SK-N-SH (cell line): ENCODE results near the gene MRPL10. TPM values are rescaled to one million over a fixed set of nuclear protein-coding genes. Genes with fewer than 3 reads are reported as not detected.
A peak's percentile ranks its signal among the peaks of the same experiment; 100 is the strongest.

ENCODE experiments used
- CTCF ChIA-PET: fragments of 300-600, 350-600 bp; formaldehyde crosslinking; extraction: SDS; loops from one replicate; lab custom pipeline; 2021; lab: Yijun Ruan, JAX
- POLR2A ChIA-PET: fragments of 350-600 bp; sonication (Branson Sonifier 250); formaldehyde crosslinking; extraction: SDS; loops from one replicate; lab custom pipeline; 2020; ENCODE audit warnings: antibody characterized with exemption, inconsistent platforms; lab: Yijun Ruan, JAX
- DNase-seq: peaks from one replicate; pipeline ENCODE4 v3.0.0; 2012
- H2AFZ ChIP-seq: fragments of 200-600 bp; sonication (generic); 2 replicates; pipeline ENCODE4 v1.8.1; 2016; ENCODE audit warnings: antibody characterized with exemption, mild to moderate bottlenecking, low read depth
- H3F3A ChIP-seq: fragments of 200-600 bp; sonication (generic); replicated peaks from 2 replicates; pipeline ENCODE3; 2016; ENCODE audit warnings: antibody characterized with exemption, mild to moderate bottlenecking; ENCODE audit not compliant: insufficient read depth
- H3K27ac ChIP-seq, 2 experiments: fragments of 200-500 bp in 1 of 2; fragments of 200-600 bp in 1 of 2; sonication (Bioruptor generic) in 1 of 2; sonication (generic), shearing (Covaris generic) in 1 of 2; 2 replicates each; pipeline versions ENCODE4 v1.5.1 to v1.6.1; 2014 to 2016; ENCODE audit warnings: low read depth in 2 of 2, inconsistent platforms in 1 of 2, low read length in 1 of 2, mild to moderate bottlenecking in 1 of 2, mixed read lengths in 1 of 2
- H3K27me3 ChIP-seq: fragments of 200-600 bp; sonication (generic), shearing (Covaris generic); 2 replicates; pipeline ENCODE4 v1.6.1; 2016; ENCODE audit warnings: mixed run types; ENCODE audit not compliant: insufficient read depth
- H3K36me3 ChIP-seq, 2 experiments: fragments of 200-500 bp in 1 of 2; fragments of 200-600 bp in 1 of 2; sonication (Bioruptor generic) in 1 of 2; sonication (generic) in 1 of 2; replicated peaks in 1 of 2; 2 replicates each; pipeline versions ENCODE3 to v1.5.1; 2014 to 2016; ENCODE audit warnings: low read length in 1 of 2, mild to moderate bottlenecking in 1 of 2; ENCODE audit not compliant: insufficient read depth in 2 of 2, control insufficient read depth in 1 of 2
- H3K4me1 ChIP-seq, 2 experiments: fragments of 200-500 bp in 1 of 2; fragments of 200-600 bp in 1 of 2; sonication (Bioruptor generic) in 1 of 2; sonication (generic), shearing (Covaris generic) in 1 of 2; 2 replicates each; pipeline versions ENCODE4 v1.5.1 to v1.6.1; 2014 to 2016; ENCODE audit warnings: low read depth in 1 of 2, low read length in 1 of 2, mixed run types in 1 of 2; ENCODE audit not compliant: insufficient read depth in 2 of 2, control insufficient read depth in 1 of 2
- H3K4me2 ChIP-seq: fragments of 200-600 bp; sonication (generic), shearing (Covaris generic); 2 replicates; pipeline ENCODE4 v1.6.1; 2017; ENCODE audit warnings: mixed run types
- H3K4me3 ChIP-seq, 2 experiments: fragments of 200-500 bp in 1 of 2; fragments of 200-600 bp in 1 of 2; sonication (Bioruptor generic) in 1 of 2; sonication (generic), shearing (Covaris generic) in 1 of 2; 2 replicates each; pipeline versions ENCODE4 v1.5.1 to v1.8.1; 2014 to 2016; ENCODE audit warnings: low read depth in 2 of 2, inconsistent platforms in 1 of 2, low read length in 1 of 2, mild to moderate bottlenecking in 1 of 2, mixed read lengths in 1 of 2, moderate library complexity in 1 of 2
- H3K79me2 ChIP-seq: fragments of 200-600 bp; sonication (generic); 2 replicates; pipeline ENCODE4 v1.8.1; 2017; ENCODE audit warnings: mild to moderate bottlenecking; ENCODE audit not compliant: insufficient read depth
- H3K9ac ChIP-seq: fragments of 200-600 bp; sonication (generic); 2 replicates; pipeline ENCODE4 v1.6.1; 2017; ENCODE audit warnings: mixed run types
- H3K9me2 ChIP-seq: fragments of 200-600 bp; sonication (generic); 2 replicates; pipeline ENCODE4 v1.6.1; 2017; ENCODE audit warnings: mixed run types
- H3K9me3 ChIP-seq: fragments of 200-600 bp; sonication (generic); 2 replicates; pipeline ENCODE4 v1.6.1; 2017; ENCODE audit warnings: mixed run types, mild to moderate bottlenecking, moderate library complexity
- H4K20me1 ChIP-seq: fragments of 200-600 bp; sonication (generic); 2 replicates; pipeline ENCODE4 v1.6.1; 2017; ENCODE audit warnings: mild to moderate bottlenecking, mixed run types; ENCODE audit not compliant: insufficient read depth
- CHD2 ChIP-seq: fragments of 150-350 bp; IDR thresholded peaks from 2 replicates; pipeline ENCODE4 v1.6.1; 2018; ENCODE audit warnings: low read length; ENCODE audit not compliant: partially characterized antibody
- CTCF ChIP-seq: fragments of 200-600 bp; sonication (generic); IDR thresholded peaks from 2 replicates; pipeline ENCODE4 v1.6.1; 2017; ENCODE audit warnings: antibody characterized with exemption, mild to moderate bottlenecking, moderate library complexity
- EZH2phosphoT487 ChIP-seq: fragments of 200-600 bp; sonication (generic); IDR thresholded peaks from 2 replicates; pipeline ENCODE4 v1.6.1; 2017; ENCODE audit warnings: low read depth, mixed run types, mild to moderate bottlenecking, antibody characterized with exemption, moderate library complexity, borderline replicate concordance
- FOSL2 ChIP-seq: IDR thresholded peaks from 2 replicates; pipeline ENCODE4 v1.4.0; 2012; ENCODE audit warnings: low read depth, mild to moderate bottlenecking, moderate library complexity, borderline replicate concordance
- FOXJ3 ChIP-seq: sonication (generic); formaldehyde crosslinking; IDR thresholded peaks from 2 replicates; pipeline ENCODE4 v1.5.1; 2020; ENCODE audit warnings: mild to moderate bottlenecking, missing genetic modification reagents
- GABPA ChIP-seq: IDR thresholded peaks from 2 replicates; pipeline ENCODE4 v1.4.0; 2012; ENCODE audit warnings: low read depth, mild to moderate bottlenecking
- NRF1 ChIP-seq: IDR thresholded peaks from 2 replicates; pipeline ENCODE4 v1.6.1; 2012; ENCODE audit warnings: low read depth, mild to moderate bottlenecking, low read length
- RAD21 ChIP-seq: IDR thresholded peaks from 2 replicates; pipeline ENCODE4 v1.6.1; 2012; ENCODE audit warnings: mild to moderate bottlenecking, low read length
- RFX5 ChIP-seq: IDR thresholded peaks from 2 replicates; pipeline ENCODE4 v1.6.1; 2012; ENCODE audit warnings: mild to moderate bottlenecking, improper control_type of control experiment, low read length
- SMC3 ChIP-seq: IDR thresholded peaks from 2 replicates; pipeline ENCODE4 v1.6.1; 2012; ENCODE audit warnings: low read depth, low read length, improper control_type of control experiment
- ZBTB33 ChIP-seq: IDR thresholded peaks from 2 replicates; pipeline ENCODE4 v1.4.0; 2012; ENCODE audit warnings: low read depth, borderline replicate concordance
- WGBS: methylation state at CpG from one replicate; pipeline ENCODE4 v1.1.6; 2017; ENCODE audit warnings: low lambda C conversion rate; 5-methylcytosine and 5-hydroxymethylcytosine counted together
- polyA plus RNA-seq, 3 experiments: library from polyadenylated mRNA; depleted of rRNA; stranded (reverse); fragments of >200 nt; gene quantifications; 2 replicates each; pipeline ENCODE4 v1.2.3, GENCODE V29; 2012

MRPL10 gene
- polyA plus RNA-seq, 1 of the 3 experiments (the other 2 are of a cell fraction): 136 TPM

- Histone ChIP-seq H3K36me3 (no peaks in the 10 kb centered on the region), H3K27me3 (peaks cover 77% of the 10 kb centered on the region), H4K20me1 (0 out of 2 replicates have a peak, but pooled peaks cover 6% of the 10 kb centered on the region), H3K79me2 (no peaks in the 10 kb centered on the region), H3K9me3 (no peaks in the 10 kb centered on the region), H3F3A (peaks cover 4% of the 10 kb centered on the region), H3K4me1 (peaks cover 0 to 5% of the 10 kb centered on the region in 2 experiments; a peak in 1 of 4 replicates), H3K4me3 (no peak overlapping the region), H3K27ac (no peak overlapping the region), H2AFZ (no peak overlapping the region), H3K9ac (no peak overlapping the region), H3K4me2 (no peak overlapping the region), H3K9me2 (no peaks in the 10 kb centered on the region)
- DNase-seq: no peak
- WGBS: 11% methylated on average over 3 of the region's 3 CpGs
- ChIA-PET CTCF (interaction anchor here (0.7 to 33.0 kb wide), 6 partner anchors 9 to 96 kb away, joined by 3 to 1447 read pairs (median 4); partner anchors contain the start of genes LRRC46, MRPL10, SCRN2 and SP2), POLR2A (interaction anchor here (1.1 kb wide), 1 partner anchor 40 kb away, joined by 3 read pairs; the partner anchor contains the start of gene SP2)
- no peak for TF ChIP-seq RAD21
- no peak for TF ChIP-seq FOSL2
- TF ChIP-seq RFX5: no peak
- TF ChIP-seq CTCF: no peak
- TF ChIP-seq NRF1: no peak
- no peak for TF ChIP-seq GABPA
Observed at GRCh38 chr17:47855737-47856136, 24.4 kb upstream of the MRPL10 start.

- Histone ChIP-seq H3K27ac (no peak overlapping the region), H3K27me3 (peaks cover 86% of the 10 kb centered on the region), H2AFZ (no peak overlapping the region), H3K4me3 (no peak overlapping the region), H3K9me3 (no peaks in the 10 kb centered on the region), H3K9me2 (no peaks in the 10 kb centered on the region), H3K9ac (no peak overlapping the region), H4K20me1 (0 out of 2 replicates have a peak, but pooled peaks cover 6% of the 10 kb centered on the region), H3K4me2 (no peak overlapping the region), H3K4me1 (peaks cover 0 to 8% of the 10 kb centered on the region in 2 experiments; a peak in 1 of 4 replicates), H3F3A (peaks cover 8% of the 10 kb centered on the region), H3K36me3 (no peaks in the 10 kb centered on the region), H3K79me2 (no peaks in the 10 kb centered on the region)
- TF ChIP-seq SMC3 (no peak), EZH2phosphoT487 (0 out of 2 replicates have a peak, but pooled peaks have one; percentile 7), ZBTB33 (no peak), FOXJ3 (CRISPR knock-in tag) (no peak), RFX5 (no peak), CHD2 (no peak)
- CTCF ChIA-PET: interaction anchor here (1.0 to 33.0 kb wide), 4 partner anchors 16 to 117 kb away, joined by 3 to 1447 read pairs (median 289); partner anchors contain the start of genes CDK5RAP3, LRRC46, MRPL10 and SCRN2
- no peak for DNase-seq
- POLR2A ChIA-PET: no interaction called here
- WGBS: 17% methylated on average over 5 of the region's 5 CpGs
Observed at GRCh38 chr17:47853616-47854015, 22.3 kb upstream of the MRPL10 start.
